Neural progenitor cell (in vitro differentiated cells): ENCODE measurements around the gene FAM53A. TPM values are rescaled to one million over a fixed set of nuclear protein-coding genes. Genes with fewer than 3 reads are reported as not detected.
A peak's percentile ranks its signal among the peaks of the same experiment; 100 is the strongest.

ENCODE experiments used
- DNase-seq: peaks from one replicate; pipeline ENCODE4 v3.0.0-alpha.2; 2016; ENCODE audit warnings: low spot score
- H2AFZ ChIP-seq: fragments of 200-600 bp; sonication (generic); replicated peaks from 2 replicates; pipeline ENCODE4 v1.6.1; 2016; ENCODE audit warnings: antibody characterized with exemption
- H3F3A ChIP-seq: fragments of 200-600 bp; sonication (generic); 2 replicates; pipeline ENCODE4 v1.6.1; 2016; ENCODE audit warnings: antibody characterized with exemption, low read depth
- H3K27ac ChIP-seq: fragments of 200-600 bp; sonication (generic); 2 replicates; pipeline ENCODE4 v1.5.1; 2016; ENCODE audit warnings: mild to moderate bottlenecking
- H3K27me3 ChIP-seq: fragments of 200-600 bp; sonication (generic); 2 replicates; pipeline ENCODE4 v1.6.1; 2016; ENCODE audit warnings: mild to moderate bottlenecking, moderate library complexity
- H3K36me3 ChIP-seq: fragments of 200-600 bp; sonication (generic); 2 replicates; pipeline ENCODE4 v1.5.1; 2016
- H3K4me1 ChIP-seq: fragments of 200-600 bp; sonication (generic); 2 replicates; pipeline ENCODE4 v1.6.1; 2016; ENCODE audit warnings: mixed run types
- H3K4me2 ChIP-seq: fragments of 200-600 bp; sonication (generic); 2 replicates; pipeline ENCODE4 v1.6.1; 2016
- H3K4me3 ChIP-seq: fragments of 200-600 bp; sonication (generic); 2 replicates; pipeline ENCODE4 v1.5.1; 2016
- H3K79me2 ChIP-seq: fragments of 200-600 bp; sonication (generic); 2 replicates; pipeline ENCODE4 v1.6.1; 2016; ENCODE audit warnings: low read depth
- H3K9ac ChIP-seq: fragments of 200-600 bp; sonication (generic); 2 replicates; pipeline ENCODE4 v1.6.1; 2016
- H3K9me3 ChIP-seq: fragments of 200-600 bp; sonication (generic); 2 replicates; pipeline ENCODE4 v1.5.1; 2016; ENCODE audit warnings: low read depth
- H4K20me1 ChIP-seq: fragments of 200-600 bp; sonication (generic); 2 replicates; pipeline ENCODE4 v1.6.1; 2016; ENCODE audit warnings: low read depth
- H3K27ac Mint-ChIP-seq: 3 replicates; pipeline ENCODE4 v1.8.0; 2021; ENCODE audit warnings: mixed read lengths
- H3K27me3 Mint-ChIP-seq: 2 replicates; pipeline ENCODE4 v1.8.0; 2022; ENCODE audit warnings: low read depth, mild to moderate bottlenecking, inconsistent platforms, moderate library complexity, mixed read lengths; ENCODE audit not compliant: insufficient read depth
- H3K36me3 Mint-ChIP-seq: 3 replicates; pipeline ENCODE4 v1.8.0; 2021; ENCODE audit warnings: mixed read lengths
- H3K4me1 Mint-ChIP-seq: 3 replicates; pipeline ENCODE4 v1.8.0; 2021; ENCODE audit warnings: mixed read lengths
- H3K4me3 Mint-ChIP-seq: 3 replicates; pipeline ENCODE4 v1.8.0; 2021; ENCODE audit warnings: mild to moderate bottlenecking, moderate library complexity, mixed read lengths
- H3K9me3 Mint-ChIP-seq: 3 replicates; pipeline ENCODE4 v1.8.0; 2020; ENCODE audit warnings: mixed read lengths
- CTCF ChIP-seq: fragments of 200-600 bp; sonication (generic); IDR thresholded peaks from 2 replicates; pipeline ENCODE4 v1.5.1; 2017; ENCODE audit warnings: antibody characterized with exemption, mild to moderate bottlenecking
- EZH2 ChIP-seq: fragments of 200-600 bp; sonication (generic); IDR thresholded peaks from 2 replicates; pipeline ENCODE4 v1.6.1; 2017; ENCODE audit warnings: antibody characterized with exemption, mild to moderate bottlenecking, moderate library complexity
- EZH2phosphoT487 ChIP-seq: fragments of 200-600 bp; sonication (generic); IDR thresholded peaks from 2 replicates; pipeline ENCODE4 v1.6.1; 2017; ENCODE audit warnings: antibody characterized with exemption
- total RNA-seq: library from RNA; depleted of rRNA; stranded (reverse); fragments of >200 nt; gene quantifications from 2 replicates; pipeline ENCODE4 v1.2.3, GENCODE V29; 2015; ENCODE audit warnings: low replicate concordance

Gene FAM53A
- total RNA-seq, 1 donor from 2014 or later, result 3.2 TPM

- H3K36me3 ChIP-seq, result no peaks in the 10 kb centered on the region
- H3K4me3 ChIP-seq, result no peak overlapping the region
- no peak overlapping the region for H3K27ac ChIP-seq
- H3K27me3 ChIP-seq, result no peaks in the 10 kb centered on the region
- Mint-ChIP-seq H3K27ac (no peak overlapping the region), H3K36me3 (peaks cover 2% of the 10 kb centered on the region), H3K9me3 (no peaks in the 10 kb centered on the region), H3K4me1 (peaks cover 38% of the 10 kb centered on the region), H3K4me3 (peak overlapping the region; percentile 67), H3K27me3 (peaks cover 2% of the 10 kb centered on the region)
- no peak overlapping the region for H3K4me2 ChIP-seq
- H4K20me1 ChIP-seq, result peaks cover 41% of the 10 kb centered on the region
- no peak for DNase-seq
- H3K4me1 ChIP-seq, result peaks cover 11% of the 10 kb centered on the region
- no peaks in the 10 kb centered on the region for H3K9me3 ChIP-seq
- H3F3A ChIP-seq, result peaks cover 48% of the 10 kb centered on the region
- no peak for TF ChIP-seq EZH2
- no peak for TF ChIP-seq EZH2phosphoT487
- no peak for TF ChIP-seq CTCF
- H2AFZ ChIP-seq, result no peak overlapping the region
- H3K79me2 ChIP-seq, result peaks cover 27% of the 10 kb centered on the region
- H3K9ac ChIP-seq, result no peak overlapping the region
These were observed 32.2 kb upstream of the FAM53A start for GRCh38 chr4:1716065-1716945.

- peaks cover 4% of the 10 kb centered on the region for H3K36me3 Mint-ChIP-seq
These were observed 31.1 kb upstream of the FAM53A start for GRCh38 chr4:1715002-1715758.

More at GRCh38 chr4:1715002-1715758, 31.1 kb upstream of the FAM53A start:
- no peaks in the 10 kb centered on the region for H3K27me3 ChIP-seq
- no peaks in the 10 kb centered on the region for H3K36me3 ChIP-seq
- no peak for DNase-seq
- H3K79me2 ChIP-seq, result peaks cover 33% of the 10 kb centered on the region
- Mint-ChIP-seq H3K4me1 (peaks cover 46% of the 10 kb centered on the region), H3K27me3 (peaks cover 2% of the 10 kb centered on the region), H3K27ac (no peak overlapping the region), H3K9me3 (no peaks in the 10 kb centered on the region), H3K4me3 (peak overlapping the region; percentile 41)
- no peak overlapping the region for H3K27ac ChIP-seq
- H4K20me1 ChIP-seq, result peaks cover 51% of the 10 kb centered on the region
- H3K9ac ChIP-seq, result no peak overlapping the region
- peaks cover 16% of the 10 kb centered on the region for H3K4me1 ChIP-seq
- H3F3A ChIP-seq, result peaks cover 43% of the 10 kb centered on the region
- H2AFZ ChIP-seq, result no peak overlapping the region
- TF ChIP-seq CTCF (no peak), EZH2 (no peak), EZH2phosphoT487 (no peak)
- no peak overlapping the region for H3K4me3 ChIP-seq
- no peaks in the 10 kb centered on the region for H3K9me3 ChIP-seq
- H3K4me2 ChIP-seq, result no peak overlapping the region
